Neural progenitor cell (in vitro differentiated cells): ENCODE measurements around the gene FGF7. TPM values are rescaled to one million over a fixed set of nuclear protein-coding genes. Genes with fewer than 3 reads are reported as not detected.

Source experiments
- DNase-seq: peaks from one replicate; pipeline ENCODE4 v3.0.0-alpha.2; 2016; ENCODE audit warnings: low spot score
- H2AFZ ChIP-seq: fragments of 200-600 bp; sonication (generic); replicated peaks from 2 replicates; pipeline ENCODE4 v1.6.1; 2016; ENCODE audit warnings: antibody characterized with exemption
- H3F3A ChIP-seq: fragments of 200-600 bp; sonication (generic); 2 replicates; pipeline ENCODE4 v1.6.1; 2016; ENCODE audit warnings: antibody characterized with exemption, low read depth
- H3K27ac ChIP-seq: fragments of 200-600 bp; sonication (generic); 2 replicates; pipeline ENCODE4 v1.5.1; 2016; ENCODE audit warnings: mild to moderate bottlenecking
- H3K27me3 ChIP-seq: fragments of 200-600 bp; sonication (generic); 2 replicates; pipeline ENCODE4 v1.6.1; 2016; ENCODE audit warnings: mild to moderate bottlenecking, moderate library complexity
- H3K36me3 ChIP-seq: fragments of 200-600 bp; sonication (generic); 2 replicates; pipeline ENCODE4 v1.5.1; 2016
- H3K4me1 ChIP-seq: fragments of 200-600 bp; sonication (generic); 2 replicates; pipeline ENCODE4 v1.6.1; 2016; ENCODE audit warnings: mixed run types
- H3K4me2 ChIP-seq: fragments of 200-600 bp; sonication (generic); 2 replicates; pipeline ENCODE4 v1.6.1; 2016
- H3K4me3 ChIP-seq: fragments of 200-600 bp; sonication (generic); 2 replicates; pipeline ENCODE4 v1.5.1; 2016
- H3K79me2 ChIP-seq: fragments of 200-600 bp; sonication (generic); 2 replicates; pipeline ENCODE4 v1.6.1; 2016; ENCODE audit warnings: low read depth
- H3K9ac ChIP-seq: fragments of 200-600 bp; sonication (generic); 2 replicates; pipeline ENCODE4 v1.6.1; 2016
- H3K9me3 ChIP-seq: fragments of 200-600 bp; sonication (generic); 2 replicates; pipeline ENCODE4 v1.5.1; 2016; ENCODE audit warnings: low read depth
- H4K20me1 ChIP-seq: fragments of 200-600 bp; sonication (generic); 2 replicates; pipeline ENCODE4 v1.6.1; 2016; ENCODE audit warnings: low read depth
- H3K27ac Mint-ChIP-seq: 3 replicates; pipeline ENCODE4 v1.8.0; 2021; ENCODE audit warnings: mixed read lengths
- H3K27me3 Mint-ChIP-seq: 2 replicates; pipeline ENCODE4 v1.8.0; 2022; ENCODE audit warnings: low read depth, mild to moderate bottlenecking, inconsistent platforms, moderate library complexity, mixed read lengths; ENCODE audit not compliant: insufficient read depth
- H3K36me3 Mint-ChIP-seq: 3 replicates; pipeline ENCODE4 v1.8.0; 2021; ENCODE audit warnings: mixed read lengths
- H3K4me1 Mint-ChIP-seq: 3 replicates; pipeline ENCODE4 v1.8.0; 2021; ENCODE audit warnings: mixed read lengths
- H3K4me3 Mint-ChIP-seq: 3 replicates; pipeline ENCODE4 v1.8.0; 2021; ENCODE audit warnings: mild to moderate bottlenecking, moderate library complexity, mixed read lengths
- H3K9me3 Mint-ChIP-seq: 3 replicates; pipeline ENCODE4 v1.8.0; 2020; ENCODE audit warnings: mixed read lengths
- EZH2 ChIP-seq: fragments of 200-600 bp; sonication (generic); IDR thresholded peaks from 2 replicates; pipeline ENCODE4 v1.6.1; 2017; ENCODE audit warnings: antibody characterized with exemption, mild to moderate bottlenecking, moderate library complexity
- EZH2phosphoT487 ChIP-seq: fragments of 200-600 bp; sonication (generic); IDR thresholded peaks from 2 replicates; pipeline ENCODE4 v1.6.1; 2017; ENCODE audit warnings: antibody characterized with exemption
- total RNA-seq: library from RNA; depleted of rRNA; stranded (reverse); fragments of >200 nt; gene quantifications from 2 replicates; pipeline ENCODE4 v1.2.3, GENCODE V29; 2015; ENCODE audit warnings: low replicate concordance
- TF ChIP-seq, protein P1 (sequence below): fragments of 200-600 bp; sonication (generic); IDR thresholded peaks from 2 replicates; pipeline ENCODE4 v1.5.1; 2017; ENCODE audit warnings: antibody characterized with exemption, mild to moderate bottlenecking

Gene FGF7
- total RNA-seq, 1 donor from 2014 or later = not detected

GRCh38 chr15:49492151-49492550 is 69.1 kb downstream of the FGF7 start:
- H2AFZ ChIP-seq = no peak overlapping the region
- no peaks in the 10 kb centered on the region for H3F3A ChIP-seq
- Mint-ChIP-seq H3K27ac (no peak overlapping the region), H3K36me3 (no peaks in the 10 kb centered on the region), H3K4me3 (no peak overlapping the region), H3K4me1 (no peaks in the 10 kb centered on the region), H3K27me3 (no peaks in the 10 kb centered on the region), H3K9me3 (no peaks in the 10 kb centered on the region)
- no peaks in the 10 kb centered on the region for H3K27me3 ChIP-seq
- H3K27ac ChIP-seq = no peak overlapping the region
- H3K4me2 ChIP-seq = no peak overlapping the region
- no peaks in the 10 kb centered on the region for H4K20me1 ChIP-seq
- TF ChIP-seq EZH2 (no peak), EZH2phosphoT487 (no peak)
- TF ChIP-seq, protein P1, sequence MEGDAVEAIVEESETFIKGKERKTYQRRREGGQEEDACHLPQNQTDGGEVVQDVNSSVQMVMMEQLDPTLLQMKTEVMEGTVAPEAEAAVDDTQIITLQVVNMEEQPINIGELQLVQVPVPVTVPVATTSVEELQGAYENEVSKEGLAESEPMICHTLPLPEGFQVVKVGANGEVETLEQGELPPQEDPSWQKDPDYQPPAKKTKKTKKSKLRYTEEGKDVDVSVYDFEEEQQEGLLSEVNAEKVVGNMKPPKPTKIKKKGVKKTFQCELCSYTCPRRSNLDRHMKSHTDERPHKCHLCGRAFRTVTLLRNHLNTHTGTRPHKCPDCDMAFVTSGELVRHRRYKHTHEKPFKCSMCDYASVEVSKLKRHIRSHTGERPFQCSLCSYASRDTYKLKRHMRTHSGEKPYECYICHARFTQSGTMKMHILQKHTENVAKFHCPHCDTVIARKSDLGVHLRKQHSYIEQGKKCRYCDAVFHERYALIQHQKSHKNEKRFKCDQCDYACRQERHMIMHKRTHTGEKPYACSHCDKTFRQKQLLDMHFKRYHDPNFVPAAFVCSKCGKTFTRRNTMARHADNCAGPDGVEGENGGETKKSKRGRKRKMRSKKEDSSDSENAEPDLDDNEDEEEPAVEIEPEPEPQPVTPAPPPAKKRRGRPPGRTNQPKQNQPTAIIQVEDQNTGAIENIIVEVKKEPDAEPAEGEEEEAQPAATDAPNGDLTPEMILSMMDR = no peak
- no peaks in the 10 kb centered on the region for H3K4me1 ChIP-seq
- no peak for DNase-seq
- H3K79me2 ChIP-seq = no peaks in the 10 kb centered on the region
- H3K9me3 ChIP-seq = no peaks in the 10 kb centered on the region
- H3K36me3 ChIP-seq = no peaks in the 10 kb centered on the region
- no peak overlapping the region for H3K4me3 ChIP-seq
- no peak overlapping the region for H3K9ac ChIP-seq

GRCh38 chr15:49492830-49493229 is 69.8 kb downstream of the FGF7 start:
- no peaks in the 10 kb centered on the region for H3K4me1 ChIP-seq
- Mint-ChIP-seq H3K36me3 (no peaks in the 10 kb centered on the region), H3K4me1 (no peaks in the 10 kb centered on the region), H3K9me3 (no peaks in the 10 kb centered on the region), H3K27me3 (no peaks in the 10 kb centered on the region), H3K27ac (no peak overlapping the region), H3K4me3 (no peak overlapping the region)
- H3K27ac ChIP-seq = no peak overlapping the region
- H3K79me2 ChIP-seq = no peaks in the 10 kb centered on the region
- H3F3A ChIP-seq = no peaks in the 10 kb centered on the region
- H3K36me3 ChIP-seq = no peaks in the 10 kb centered on the region
- H3K9me3 ChIP-seq = no peaks in the 10 kb centered on the region
- TF ChIP-seq, protein P1 = no peak
- TF ChIP-seq EZH2 (no peak), EZH2phosphoT487 (no peak)
- H3K9ac ChIP-seq = no peak overlapping the region
- DNase-seq = no peak
- no peaks in the 10 kb centered on the region for H4K20me1 ChIP-seq
- H2AFZ ChIP-seq = no peak overlapping the region
- H3K4me3 ChIP-seq = no peak overlapping the region
- H3K4me2 ChIP-seq = no peak overlapping the region
- H3K27me3 ChIP-seq = no peaks in the 10 kb centered on the region

DNA sequence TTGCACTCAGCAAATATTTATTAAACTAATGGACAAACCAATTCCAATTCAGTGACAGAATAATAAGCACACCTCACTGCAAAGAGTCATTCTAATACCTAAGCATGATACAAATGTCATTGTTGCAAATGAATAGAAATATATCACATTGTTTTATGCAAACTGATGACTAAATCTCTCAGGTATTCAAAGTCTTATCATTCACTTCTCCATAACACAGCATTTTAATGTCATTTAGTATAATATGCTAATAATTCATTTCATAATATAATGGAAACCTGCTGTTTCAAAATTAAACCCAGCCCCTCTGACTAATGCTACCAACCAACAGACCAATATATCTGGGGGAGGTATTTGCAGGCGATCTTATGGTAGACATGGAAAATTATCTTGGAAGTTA is 71.8 kb downstream of the FGF7 start:
- DNase-seq = no peak
- H3K4me2 ChIP-seq = no peak overlapping the region
- no peaks in the 10 kb centered on the region for H3K9me3 Mint-ChIP-seq
- H3K79me2 ChIP-seq = no peaks in the 10 kb centered on the region
- no peak overlapping the region for H2AFZ ChIP-seq
- H3K36me3 ChIP-seq = no peaks in the 10 kb centered on the region
- no peaks in the 10 kb centered on the region for H3K9me3 ChIP-seq
- no peak for TF ChIP-seq EZH2phosphoT487
- TF ChIP-seq, protein P1 = no peak
- TF ChIP-seq EZH2 = no peak
- no peaks in the 10 kb centered on the region for H3K36me3 Mint-ChIP-seq
- no peak overlapping the region for H3K27ac ChIP-seq
- no peaks in the 10 kb centered on the region for H3K4me1 Mint-ChIP-seq
- H3K9ac ChIP-seq = no peak overlapping the region
- no peak overlapping the region for H3K27ac Mint-ChIP-seq
- H3K4me1 ChIP-seq = no peaks in the 10 kb centered on the region
- no peaks in the 10 kb centered on the region for H4K20me1 ChIP-seq
- peaks cover 2% of the 10 kb centered on the region for H3K27me3 Mint-ChIP-seq
- no peaks in the 10 kb centered on the region for H3F3A ChIP-seq
- H3K27me3 ChIP-seq = no peaks in the 10 kb centered on the region
- H3K4me3 ChIP-seq = no peak overlapping the region
- H3K4me3 Mint-ChIP-seq = no peak overlapping the region
